C4-2B (cell line): ENCODE results near the gene MED26.

Experiments
- ZFX ChIP-seq: fragments of 450-650 bp; IDR thresholded peaks from 2 replicates; pipeline ENCODE4 v1.6.1; 2017
- TF ChIP-seq, protein P1 (sequence below): fragments of 450-650 bp; conservative IDR thresholded peaks from 2 replicates; pipeline ENCODE4 v1.5.1; 2017; ENCODE audit warnings: mild to moderate bottlenecking

DNA sequence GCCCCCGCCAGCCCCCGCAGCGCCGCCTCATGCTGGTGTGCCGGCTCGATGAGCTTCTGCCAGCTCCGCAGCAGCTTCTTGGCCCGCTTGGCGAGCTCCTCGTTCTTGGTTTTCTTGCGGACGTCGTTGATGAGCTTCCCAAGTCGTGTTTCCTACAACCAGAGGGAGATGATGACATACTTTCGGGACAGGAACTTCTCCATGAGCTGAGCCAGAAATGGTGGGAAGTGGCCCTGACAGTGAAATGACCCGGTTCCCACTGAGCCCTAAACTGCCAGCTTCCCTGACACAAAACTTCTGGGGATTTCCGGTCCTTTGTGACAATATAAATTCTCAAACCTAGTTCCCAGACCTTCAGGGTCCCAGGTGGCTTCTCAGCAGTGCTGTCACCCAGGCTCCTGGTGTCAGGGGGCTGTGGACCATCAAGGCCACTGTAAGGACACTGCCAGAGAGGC, 50.4 kb downstream of the MED26 start:
- TF ChIP-seq, protein P1, sequence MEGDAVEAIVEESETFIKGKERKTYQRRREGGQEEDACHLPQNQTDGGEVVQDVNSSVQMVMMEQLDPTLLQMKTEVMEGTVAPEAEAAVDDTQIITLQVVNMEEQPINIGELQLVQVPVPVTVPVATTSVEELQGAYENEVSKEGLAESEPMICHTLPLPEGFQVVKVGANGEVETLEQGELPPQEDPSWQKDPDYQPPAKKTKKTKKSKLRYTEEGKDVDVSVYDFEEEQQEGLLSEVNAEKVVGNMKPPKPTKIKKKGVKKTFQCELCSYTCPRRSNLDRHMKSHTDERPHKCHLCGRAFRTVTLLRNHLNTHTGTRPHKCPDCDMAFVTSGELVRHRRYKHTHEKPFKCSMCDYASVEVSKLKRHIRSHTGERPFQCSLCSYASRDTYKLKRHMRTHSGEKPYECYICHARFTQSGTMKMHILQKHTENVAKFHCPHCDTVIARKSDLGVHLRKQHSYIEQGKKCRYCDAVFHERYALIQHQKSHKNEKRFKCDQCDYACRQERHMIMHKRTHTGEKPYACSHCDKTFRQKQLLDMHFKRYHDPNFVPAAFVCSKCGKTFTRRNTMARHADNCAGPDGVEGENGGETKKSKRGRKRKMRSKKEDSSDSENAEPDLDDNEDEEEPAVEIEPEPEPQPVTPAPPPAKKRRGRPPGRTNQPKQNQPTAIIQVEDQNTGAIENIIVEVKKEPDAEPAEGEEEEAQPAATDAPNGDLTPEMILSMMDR = no peak
- TF ChIP-seq ZFX = no peak
